Ishikawa (cell line): Measurements from ENCODE around the gene TYR.

ENCODE experiments used
- EP300 ChIP-seq: IDR thresholded peaks from 2 replicates; pipeline ENCODE4 v1.6.1; 2012; ENCODE audit warnings: borderline replicate concordance
- TF ChIP-seq, protein P1 (sequence below): IDR thresholded peaks from 2 replicates; pipeline ENCODE4 v1.6.1; 2012; ENCODE audit warnings: low read depth, mild to moderate bottlenecking

DNA sequence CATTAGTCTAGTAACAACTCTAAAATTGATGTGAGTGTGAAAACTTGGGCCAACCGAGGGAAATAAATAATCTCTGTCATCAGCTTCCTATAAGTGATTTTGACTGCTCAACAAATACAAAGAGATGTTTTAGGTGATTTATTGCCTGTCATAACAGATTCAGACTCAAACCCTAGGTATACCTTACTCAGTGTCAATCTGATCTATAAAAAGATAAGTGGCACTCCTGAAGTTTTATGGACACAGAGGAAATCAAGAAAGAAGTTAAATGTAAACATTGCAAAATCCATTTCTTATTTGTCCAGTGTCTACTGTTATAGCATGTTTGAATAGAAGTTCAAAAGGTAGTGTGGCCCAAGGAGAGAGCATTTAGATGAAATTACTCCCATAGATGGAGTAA, 30.4 kb upstream of the TYR start:
- TF ChIP-seq, protein P1, sequence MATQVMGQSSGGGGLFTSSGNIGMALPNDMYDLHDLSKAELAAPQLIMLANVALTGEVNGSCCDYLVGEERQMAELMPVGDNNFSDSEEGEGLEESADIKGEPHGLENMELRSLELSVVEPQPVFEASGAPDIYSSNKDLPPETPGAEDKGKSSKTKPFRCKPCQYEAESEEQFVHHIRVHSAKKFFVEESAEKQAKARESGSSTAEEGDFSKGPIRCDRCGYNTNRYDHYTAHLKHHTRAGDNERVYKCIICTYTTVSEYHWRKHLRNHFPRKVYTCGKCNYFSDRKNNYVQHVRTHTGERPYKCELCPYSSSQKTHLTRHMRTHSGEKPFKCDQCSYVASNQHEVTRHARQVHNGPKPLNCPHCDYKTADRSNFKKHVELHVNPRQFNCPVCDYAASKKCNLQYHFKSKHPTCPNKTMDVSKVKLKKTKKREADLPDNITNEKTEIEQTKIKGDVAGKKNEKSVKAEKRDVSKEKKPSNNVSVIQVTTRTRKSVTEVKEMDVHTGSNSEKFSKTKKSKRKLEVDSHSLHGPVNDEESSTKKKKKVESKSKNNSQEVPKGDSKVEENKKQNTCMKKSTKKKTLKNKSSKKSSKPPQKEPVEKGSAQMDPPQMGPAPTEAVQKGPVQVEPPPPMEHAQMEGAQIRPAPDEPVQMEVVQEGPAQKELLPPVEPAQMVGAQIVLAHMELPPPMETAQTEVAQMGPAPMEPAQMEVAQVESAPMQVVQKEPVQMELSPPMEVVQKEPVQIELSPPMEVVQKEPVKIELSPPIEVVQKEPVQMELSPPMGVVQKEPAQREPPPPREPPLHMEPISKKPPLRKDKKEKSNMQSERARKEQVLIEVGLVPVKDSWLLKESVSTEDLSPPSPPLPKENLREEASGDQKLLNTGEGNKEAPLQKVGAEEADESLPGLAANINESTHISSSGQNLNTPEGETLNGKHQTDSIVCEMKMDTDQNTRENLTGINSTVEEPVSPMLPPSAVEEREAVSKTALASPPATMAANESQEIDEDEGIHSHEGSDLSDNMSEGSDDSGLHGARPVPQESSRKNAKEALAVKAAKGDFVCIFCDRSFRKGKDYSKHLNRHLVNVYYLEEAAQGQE: no peak
- TF ChIP-seq EP300: no peak
